ENCODE data around the gene CLCF1. TPM values are rescaled to one million over a fixed set of nuclear protein-coding genes. Genes with fewer than 3 reads are reported as not detected.

Gene CLCF1
- total RNA-seq, 6 experiments from 2014 or later: 8.9 to 12.8 (median 10.5) TPM

DNA sequence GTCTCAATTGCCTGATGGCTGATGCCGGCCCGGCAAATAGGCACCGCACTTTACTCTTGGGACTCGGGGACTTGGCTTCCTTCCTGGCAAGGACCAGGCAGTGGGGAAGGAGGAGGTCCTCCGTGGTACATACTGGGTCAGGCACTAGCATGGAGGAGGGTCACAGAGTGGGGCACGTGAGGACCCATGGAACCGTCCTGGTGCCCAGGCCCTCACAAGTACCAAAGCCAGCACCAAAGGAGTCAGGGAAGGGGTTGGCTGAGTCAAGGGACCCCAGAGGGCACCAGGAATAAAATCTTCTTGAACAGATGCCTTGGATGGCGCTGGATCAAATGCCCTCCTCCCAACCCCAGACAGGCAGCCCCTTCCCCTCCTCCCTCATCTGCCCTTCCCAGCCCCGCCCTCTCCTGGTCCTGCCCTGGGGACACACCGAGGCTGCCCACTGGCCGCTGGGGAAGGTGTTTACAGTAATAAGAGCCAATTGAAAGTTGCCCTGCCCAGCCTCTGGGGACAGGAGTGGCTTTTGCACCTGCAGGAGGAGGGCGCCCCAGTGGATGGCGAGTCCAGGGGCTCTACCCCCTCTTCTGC is 36.5 kb upstream of the CLCF1 start:
- DNase-seq: no peak
- no peak for TF ChIP-seq CTCF (IDR thresholded peaks at IDR 0.05)
- Mint-ChIP-seq H3K27ac (no peak overlapping the region), H3K4me1 (ENCODE audit: low read depth) (no peaks in the 10 kb centered on the region), H3K27me3 (ENCODE audit: insufficient read depth) (peaks cover 30% of the 10 kb centered on the region), H3K9me3 (no peaks in the 10 kb centered on the region), H3K36me3 (ENCODE audit: low read depth) (no peaks in the 10 kb centered on the region), H3K4me3 (no peak overlapping the region)

- H3K4me3 Mint-ChIP-seq: no peak overlapping the region
- TF ChIP-seq CTCF (IDR thresholded peaks at IDR 0.05): no peak
- H3K4me1 Mint-ChIP-seq (ENCODE audit: low read depth): no peaks in the 10 kb centered on the region
- no peaks in the 10 kb centered on the region for H3K9me3 Mint-ChIP-seq
- no peaks in the 10 kb centered on the region for H3K36me3 Mint-ChIP-seq (ENCODE audit: low read depth)
- no peak for DNase-seq
- no peak overlapping the region for H3K27ac Mint-ChIP-seq
- peaks cover 29% of the 10 kb centered on the region for H3K27me3 Mint-ChIP-seq (ENCODE audit: insufficient read depth)
Measured at GRCh38 chr11:67409261-67409666, 35.9 kb upstream of the CLCF1 start.

- Mint-ChIP-seq H3K27ac (no peak overlapping the region), H3K27me3 (ENCODE audit: insufficient read depth) (peaks cover 27% of the 10 kb centered on the region), H3K4me1 (ENCODE audit: low read depth) (no peaks in the 10 kb centered on the region), H3K36me3 (ENCODE audit: low read depth) (no peaks in the 10 kb centered on the region), H3K9me3 (no peaks in the 10 kb centered on the region), H3K4me3 (no peak overlapping the region)
- no peak for TF ChIP-seq CTCF (IDR thresholded peaks at IDR 0.05)
- no peak for DNase-seq
Measured at GRCh38 chr11:67408437-67409200, 35.2 kb upstream of the CLCF1 start.

GRCh38 chr11:67407688-67408163 is 34.3 kb upstream of the CLCF1 start:
- Mint-ChIP-seq H3K27me3 (ENCODE audit: insufficient read depth) (peaks cover 19% of the 10 kb centered on the region), H3K36me3 (ENCODE audit: low read depth) (no peaks in the 10 kb centered on the region), H3K4me1 (ENCODE audit: low read depth) (no peaks in the 10 kb centered on the region), H3K4me3 (no peak overlapping the region), H3K9me3 (no peaks in the 10 kb centered on the region), H3K27ac (no peak overlapping the region)
- no peak for DNase-seq
- TF ChIP-seq CTCF (IDR thresholded peaks at IDR 0.05): no peak

DNA sequence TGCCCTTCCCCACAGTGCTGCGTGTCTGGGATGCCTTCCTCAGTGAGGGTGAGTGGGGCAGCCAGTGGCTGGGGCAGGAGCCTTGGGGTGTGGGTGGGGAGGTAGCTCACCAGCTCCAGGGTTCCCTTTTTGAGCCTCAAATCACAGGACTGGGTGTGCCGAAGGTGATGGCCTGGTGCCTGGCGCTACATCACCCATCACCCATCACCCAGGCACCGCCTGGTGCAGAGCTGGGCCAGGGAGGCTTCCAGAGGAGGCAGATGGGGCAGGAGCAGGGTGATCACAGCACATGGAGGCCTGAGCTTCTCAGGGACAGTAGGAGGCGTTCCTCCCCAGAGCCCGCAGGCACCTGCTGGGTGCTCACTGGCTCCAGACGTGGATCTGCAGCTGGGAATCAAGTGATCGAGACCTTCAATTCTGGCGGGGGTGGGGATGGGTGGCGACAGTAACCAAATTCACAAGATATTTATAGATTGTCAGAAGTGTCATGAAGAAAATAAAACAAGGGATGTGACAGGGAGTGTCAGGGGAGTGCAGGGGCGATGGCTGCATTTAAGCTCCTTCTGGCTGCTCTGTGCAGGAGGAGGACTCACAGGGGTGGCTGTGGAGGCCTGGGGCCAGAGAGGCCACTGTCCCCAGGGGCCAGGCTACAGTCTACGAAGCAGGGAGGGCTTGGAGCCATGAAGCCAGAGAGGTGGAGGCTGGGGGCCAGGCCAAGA is 33.7 kb upstream of the CLCF1 start:
- TF ChIP-seq CTCF (IDR thresholded peaks at IDR 0.05): no peak; the same call in 1 of the 2 replicates
- Mint-ChIP-seq H3K27ac (no peak overlapping the region), H3K9me3 (no peaks in the 10 kb centered on the region), H3K36me3 (ENCODE audit: low read depth) (no peaks in the 10 kb centered on the region), H3K27me3 (ENCODE audit: insufficient read depth) (peaks cover 18% of the 10 kb centered on the region), H3K4me3 (no peak overlapping the region), H3K4me1 (ENCODE audit: low read depth) (no peaks in the 10 kb centered on the region)
- DNase-seq: no peak

Measured in HFFc6 (cell line).